Ishikawa (cell line): ENCODE data around the gene TMEM94.
A peak's percentile ranks its signal among the peaks of the same experiment; 100 is the strongest.

Source experiments
- CEBPB ChIP-seq: IDR thresholded peaks from 2 replicates; pipeline ENCODE4 v1.6.1; 2012
- CREB1 ChIP-seq: IDR thresholded peaks from 2 replicates; pipeline ENCODE4 v1.6.1; 2012; ENCODE audit warnings: low read depth
- EGR1 ChIP-seq: IDR thresholded peaks from 2 replicates; pipeline ENCODE4 v1.6.1; 2012
- EP300 ChIP-seq: IDR thresholded peaks from 2 replicates; pipeline ENCODE4 v1.6.1; 2012; ENCODE audit warnings: borderline replicate concordance
- FOXM1 ChIP-seq: IDR thresholded peaks from 2 replicates; pipeline ENCODE4 v1.6.1; 2012; ENCODE audit warnings: low read depth, borderline replicate concordance
- MAX ChIP-seq: IDR thresholded peaks from 2 replicates; pipeline ENCODE4 v1.6.1; 2012
- NFIC ChIP-seq: IDR thresholded peaks from 2 replicates; pipeline ENCODE4 v1.6.1; 2012
- RAD21 ChIP-seq: IDR thresholded peaks from 2 replicates; pipeline ENCODE4 v1.6.1; 2012; ENCODE audit warnings: low read depth
- REST ChIP-seq: IDR thresholded peaks from 2 replicates; pipeline ENCODE4 v1.6.1; 2012; ENCODE audit warnings: low read depth, mild to moderate bottlenecking
- TAF1 ChIP-seq: IDR thresholded peaks from 2 replicates; pipeline ENCODE4 v1.6.1; 2012; ENCODE audit warnings: low read depth, mild to moderate bottlenecking
- TCF12 ChIP-seq: IDR thresholded peaks from 2 replicates; pipeline ENCODE4 v1.6.1; 2012; ENCODE audit warnings: low read depth
- TEAD4 ChIP-seq: IDR thresholded peaks from 2 replicates; pipeline ENCODE4 v1.6.1; 2012
- USF1 ChIP-seq: IDR thresholded peaks from 2 replicates; pipeline ENCODE4 v1.6.1; 2012
- YY1 ChIP-seq: IDR thresholded peaks from 2 replicates; pipeline ENCODE4 v1.6.1; 2012; ENCODE audit warnings: low read depth
- ZBTB7A ChIP-seq: IDR thresholded peaks from 2 replicates; pipeline ENCODE4 v1.6.1; 2012; ENCODE audit warnings: low read depth

TMEM94 gene

DNA sequence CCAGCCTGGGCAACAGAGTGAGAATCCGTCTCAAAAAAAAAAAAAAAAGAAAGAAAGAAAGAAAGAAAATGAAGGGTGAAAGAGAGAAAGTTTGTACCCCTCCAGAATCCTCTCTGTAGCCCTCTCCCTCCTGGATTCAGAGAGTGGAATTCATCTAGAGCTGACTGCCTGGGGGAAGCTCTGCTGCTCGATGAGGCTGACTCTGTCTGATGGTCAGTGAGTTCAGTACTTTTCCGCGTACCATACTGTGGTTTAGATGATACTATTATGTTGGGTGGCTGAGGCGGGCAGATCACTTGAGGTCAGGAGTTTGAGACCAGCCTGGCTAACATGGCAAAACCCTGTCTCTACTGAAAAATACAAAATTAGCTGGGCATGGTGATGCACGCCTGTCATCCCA is 14.8 kb downstream of the TMEM94 start:
- TF ChIP-seq TCF12 (no peak), FOXM1 (no peak), CEBPB (no peak), RAD21 (no peak), YY1 (no peak), NFIC (no peak)

DNA sequence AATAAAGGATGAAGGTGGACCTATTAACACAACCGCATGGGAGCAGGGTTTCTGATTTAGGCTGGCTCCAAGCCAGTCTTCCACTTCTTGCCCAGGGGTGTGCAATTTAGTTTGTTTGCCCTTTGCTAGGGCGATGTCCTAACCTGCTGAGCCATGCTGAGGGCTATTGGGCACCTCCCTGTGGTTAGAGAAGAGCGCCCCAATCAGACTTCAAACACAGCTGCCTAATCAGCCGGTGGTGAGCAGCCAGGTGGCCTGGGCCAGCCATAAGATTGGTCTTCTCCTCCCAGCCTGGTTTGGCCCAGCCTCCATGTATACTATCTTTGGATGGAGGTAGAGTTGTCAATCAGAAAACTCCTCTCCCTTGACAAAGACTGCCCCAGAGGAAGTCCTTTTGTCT is 15.7 kb downstream of the TMEM94 start:
- TF ChIP-seq USF1 = no peak
- TF ChIP-seq TCF12 = no peak
- no peak for TF ChIP-seq EP300
- TF ChIP-seq ZBTB7A = no peak
- peak; percentile 27; the same call in 1 of the 2 replicates for TF ChIP-seq MAX
- no peak for TF ChIP-seq FOXM1
- TF ChIP-seq TAF1 = no peak
- no peak for TF ChIP-seq RAD21
- no peak for TF ChIP-seq CEBPB

DNA sequence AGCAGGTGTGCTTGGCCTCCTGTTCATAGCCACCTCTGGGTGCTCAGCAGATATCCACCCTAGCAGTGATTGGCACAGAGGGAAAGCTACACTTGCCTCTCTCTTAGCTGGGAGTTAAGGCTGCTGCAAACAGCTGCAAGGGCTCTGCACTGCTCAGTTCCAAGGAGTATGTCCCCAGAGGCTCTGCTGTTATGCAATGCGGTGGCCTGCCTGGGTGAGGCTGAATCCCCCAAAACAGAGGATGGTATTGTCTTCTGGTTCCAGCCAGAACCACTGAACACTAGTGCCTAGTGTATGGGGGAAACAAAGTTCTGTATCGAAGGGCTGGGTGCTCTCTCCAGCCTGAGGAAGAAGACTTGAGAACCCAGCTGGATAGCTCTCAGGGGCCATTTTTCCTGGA is 16.8 kb downstream of the TMEM94 start:
- TF ChIP-seq ZBTB7A (no peak), REST (no peak), CREB1 (no peak)

DNA sequence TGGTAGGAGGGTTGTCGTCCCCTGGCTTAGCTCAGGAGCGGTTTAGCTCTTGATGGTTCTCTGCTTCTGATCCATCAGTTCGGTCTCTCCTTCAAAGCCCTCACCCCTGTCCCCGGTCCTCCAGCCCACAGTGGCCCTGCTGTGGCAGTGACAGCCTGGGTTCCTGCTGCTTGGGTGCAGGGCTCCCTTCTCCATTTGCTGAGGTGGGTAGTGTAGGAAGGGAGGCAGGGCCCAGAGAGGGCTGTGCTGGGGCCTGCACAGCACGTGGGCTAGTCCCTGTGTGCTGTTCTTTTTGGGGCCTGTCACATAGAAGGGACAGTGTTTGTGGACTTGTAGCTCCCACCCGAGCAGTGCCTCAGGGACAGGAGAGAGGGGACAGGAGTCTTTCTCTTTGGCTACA is 18.3 kb downstream of the TMEM94 start:
- TF ChIP-seq USF1 (no peak), EP300 (no peak), CEBPB (no peak), TCF12 (no peak), EGR1 (no peak), RAD21 (no peak), MAX (no peak), TEAD4 (no peak), YY1 (no peak)

DNA sequence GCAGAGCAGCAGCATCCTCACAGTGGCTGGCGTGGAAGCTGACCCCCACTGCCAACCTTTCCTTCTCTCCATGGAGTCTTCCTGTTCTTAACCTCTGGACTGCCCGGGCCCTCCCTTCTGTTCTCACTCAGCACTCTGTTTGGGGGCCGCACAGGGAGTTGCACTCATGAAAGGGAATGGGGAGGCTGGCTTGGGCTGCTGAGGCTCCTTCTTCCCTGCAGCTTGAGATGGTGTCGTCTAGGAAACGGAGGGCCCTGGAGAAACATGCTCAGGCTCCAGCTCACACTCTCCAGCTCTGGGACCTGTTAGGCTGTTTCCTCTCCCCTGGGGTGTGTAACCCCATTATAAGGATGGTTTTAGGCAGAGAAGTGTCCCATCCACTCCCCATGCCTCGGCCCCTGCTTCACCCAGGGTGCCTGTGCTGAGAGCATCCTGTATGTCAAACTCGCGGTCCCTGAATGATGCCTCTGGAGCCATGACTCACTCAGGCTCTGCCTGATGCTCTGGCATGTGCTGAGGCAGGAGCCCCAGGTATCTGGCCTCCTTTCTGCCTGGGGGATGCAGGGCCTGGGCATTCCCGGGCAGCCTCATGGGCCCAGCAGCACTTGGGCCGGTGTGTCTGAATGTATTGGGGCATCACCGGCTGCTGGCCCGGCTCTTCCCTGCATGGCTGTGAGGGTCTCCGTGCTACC is 18.9 kb downstream of the TMEM94 start:
- TF ChIP-seq CEBPB = no peak
- no peak for TF ChIP-seq EGR1
- TF ChIP-seq TCF12 = no peak
- TF ChIP-seq FOXM1 = no peak
- no peak for TF ChIP-seq REST
- TF ChIP-seq EP300 = no peak
- no peak for TF ChIP-seq MAX
- TF ChIP-seq USF1 = no peak
- TF ChIP-seq CREB1 = no peak
- no peak for TF ChIP-seq ZBTB7A
- TF ChIP-seq NFIC = no peak
- TF ChIP-seq YY1 = no peak
- TF ChIP-seq TAF1 = no peak
- no peak for TF ChIP-seq RAD21
- TF ChIP-seq TEAD4 = no peak

GRCh38 chr17:75475851-75476250 is 19.4 kb downstream of the TMEM94 start:
- no peak for TF ChIP-seq CREB1
- TF ChIP-seq RAD21 = no peak
- no peak for TF ChIP-seq CEBPB
- no peak for TF ChIP-seq EP300
- TF ChIP-seq ZBTB7A = no peak
- no peak for TF ChIP-seq TAF1
- no peak for TF ChIP-seq NFIC
- TF ChIP-seq EGR1 = no peak
- no peak for TF ChIP-seq FOXM1
- no peak for TF ChIP-seq TEAD4
- TF ChIP-seq YY1 = no peak
- no peak for TF ChIP-seq MAX
- no peak for TF ChIP-seq REST
- no peak for TF ChIP-seq USF1
- no peak for TF ChIP-seq TCF12
